ENCODE data around the gene PHLDB2.

Gene PHLDB2

GRCh38 chr3:111952866-111953450 is 93.9 kb downstream of the PHLDB2 start:
- H3K36me3 ChIP-seq (replicated peaks): no peaks in the 10 kb centered on the region
- H3K4me1 ChIP-seq: peaks cover 11% of the 10 kb centered on the region
- H3K4me3 ChIP-seq: no peak overlapping the region
- H3K27me3 ChIP-seq (ENCODE audit: low read depth): peaks cover 44% of the 10 kb centered on the region
- in situ Hi-C loops (cut with MboI; ENCODE audit: low sequenced_read_pairs): no loop called here
- no peaks in the 10 kb centered on the region for H3K9me3 ChIP-seq
- no peak for DNase-seq (ENCODE audit: low spot score in 2 of 2)

- no peak for DNase-seq (ENCODE audit: low spot score in 2 of 2)
- Histone ChIP-seq H3K4me1 (peaks cover 12% of the 10 kb centered on the region), H3K36me3 (replicated peaks) (no peaks in the 10 kb centered on the region), H3K4me3 (no peak overlapping the region), H3K27me3 (ENCODE audit: low read depth) (peaks cover 45% of the 10 kb centered on the region), H3K9me3 (no peaks in the 10 kb centered on the region)
- in situ Hi-C loops (cut with MboI; ENCODE audit: low sequenced_read_pairs): no loop called here
Measured at GRCh38 chr3:111954228-111954990, 95.3 kb downstream of the PHLDB2 start.

GRCh38 chr3:111955876-111956275 is 96.8 kb downstream of the PHLDB2 start:
- Histone ChIP-seq H3K4me3 (no peak overlapping the region), H3K4me1 (peaks cover 12% of the 10 kb centered on the region), H3K36me3 (replicated peaks) (no peaks in the 10 kb centered on the region), H3K27me3 (ENCODE audit: low read depth) (peaks cover 55% of the 10 kb centered on the region), H3K9me3 (no peaks in the 10 kb centered on the region)
- in situ Hi-C loops (cut with MboI; ENCODE audit: low sequenced_read_pairs): no loop called here
- DNase-seq (ENCODE audit: low spot score in 2 of 2): no peak

- no peaks in the 10 kb centered on the region for H3K9me3 ChIP-seq
- peaks cover 61% of the 10 kb centered on the region for H3K27me3 ChIP-seq (ENCODE audit: low read depth)
- in situ Hi-C loops (cut with MboI; ENCODE audit: low sequenced_read_pairs): no loop called here
- no peak overlapping the region for H3K4me3 ChIP-seq
- H3K4me1 ChIP-seq: peaks cover 12% of the 10 kb centered on the region
- H3K36me3 ChIP-seq (replicated peaks): no peaks in the 10 kb centered on the region
- no peak for DNase-seq (ENCODE audit: low spot score in 2 of 2)
Measured at GRCh38 chr3:111956449-111956848, 97.4 kb downstream of the PHLDB2 start.

GRCh38 chr3:111956995-111957734 is 98.1 kb downstream of the PHLDB2 start:
- Histone ChIP-seq H3K4me1 (peaks cover 12% of the 10 kb centered on the region), H3K27me3 (ENCODE audit: low read depth) (peaks cover 62% of the 10 kb centered on the region), H3K4me3 (no peak overlapping the region), H3K36me3 (replicated peaks) (no peaks in the 10 kb centered on the region), H3K9me3 (no peaks in the 10 kb centered on the region)
- in situ Hi-C loops (cut with MboI; ENCODE audit: low sequenced_read_pairs): no loop called here
- DNase-seq (ENCODE audit: low spot score in 2 of 2): peak; percentile 80 to 99

GRCh38 chr3:111961461-111962164 is 102.5 kb downstream of the PHLDB2 start:
- Histone ChIP-seq H3K27me3 (ENCODE audit: low read depth) (peaks cover 46% of the 10 kb centered on the region), H3K36me3 (replicated peaks) (no peaks in the 10 kb centered on the region), H3K9me3 (no peaks in the 10 kb centered on the region), H3K4me1 (peaks cover 10% of the 10 kb centered on the region), H3K4me3 (no peak overlapping the region)
- in situ Hi-C loops (cut with MboI; ENCODE audit: low sequenced_read_pairs): no loop called here
- DNase-seq (ENCODE audit: low spot score in 2 of 2): no peak

GRCh38 chr3:111963424-111963823 is 104.4 kb downstream of the PHLDB2 start:
- Histone ChIP-seq H3K36me3 (replicated peaks) (no peaks in the 10 kb centered on the region), H3K4me3 (no peak overlapping the region), H3K9me3 (no peaks in the 10 kb centered on the region), H3K27me3 (ENCODE audit: low read depth) (peaks cover 44% of the 10 kb centered on the region), H3K4me1 (no peaks in the 10 kb centered on the region)
- in situ Hi-C loops (cut with MboI; ENCODE audit: low sequenced_read_pairs): no loop called here
- no peak for DNase-seq (ENCODE audit: low spot score in 2 of 2)

GRCh38 chr3:111965484-111965883 is 106.4 kb downstream of the PHLDB2 start:
- Histone ChIP-seq H3K4me3 (no peak overlapping the region), H3K9me3 (no peaks in the 10 kb centered on the region), H3K36me3 (replicated peaks) (no peaks in the 10 kb centered on the region), H3K4me1 (no peaks in the 10 kb centered on the region), H3K27me3 (ENCODE audit: low read depth) (peaks cover 26% of the 10 kb centered on the region)
- in situ Hi-C loops (cut with MboI; ENCODE audit: low sequenced_read_pairs): no loop called here
- DNase-seq (ENCODE audit: low spot score in 2 of 2): no peak

GRCh38 chr3:111967068-111967467 is 108.0 kb downstream of the PHLDB2 start:
- peaks cover 13% of the 10 kb centered on the region for H3K27me3 ChIP-seq (ENCODE audit: low read depth)
- H3K4me3 ChIP-seq: no peak overlapping the region
- no peaks in the 10 kb centered on the region for H3K4me1 ChIP-seq
- no peaks in the 10 kb centered on the region for H3K9me3 ChIP-seq
- DNase-seq (ENCODE audit: low spot score in 2 of 2): no peak
- H3K36me3 ChIP-seq (replicated peaks): no peaks in the 10 kb centered on the region
- in situ Hi-C loops (cut with MboI; ENCODE audit: low sequenced_read_pairs): no loop called here

- Histone ChIP-seq H3K36me3 (replicated peaks) (no peaks in the 10 kb centered on the region), H3K27me3 (ENCODE audit: low read depth) (peaks cover 13% of the 10 kb centered on the region), H3K4me3 (no peak overlapping the region), H3K4me1 (no peaks in the 10 kb centered on the region), H3K9me3 (no peaks in the 10 kb centered on the region)
- in situ Hi-C loops (cut with MboI; ENCODE audit: low sequenced_read_pairs): no loop called here
- peak; percentile 79 to 90 for DNase-seq (ENCODE audit: low spot score in 2 of 2)
Measured at GRCh38 chr3:111967651-111968274, 108.7 kb downstream of the PHLDB2 start.

GRCh38 chr3:111968319-111969054 is 109.4 kb downstream of the PHLDB2 start:
- H3K9me3 ChIP-seq: no peaks in the 10 kb centered on the region
- no peak overlapping the region for H3K4me3 ChIP-seq
- no peak for DNase-seq (ENCODE audit: low spot score in 2 of 2)
- H3K4me1 ChIP-seq: no peaks in the 10 kb centered on the region
- H3K27me3 ChIP-seq (ENCODE audit: low read depth): peaks cover 13% of the 10 kb centered on the region
- in situ Hi-C loops (cut with MboI; ENCODE audit: low sequenced_read_pairs): no loop called here
- H3K36me3 ChIP-seq (replicated peaks): no peaks in the 10 kb centered on the region

GRCh38 chr3:111970376-111970775 is 111.3 kb downstream of the PHLDB2 start:
- no peaks in the 10 kb centered on the region for H3K4me1 ChIP-seq
- H3K4me3 ChIP-seq: no peak overlapping the region
- DNase-seq (ENCODE audit: low spot score in 2 of 2): no peak
- peaks cover 13% of the 10 kb centered on the region for H3K27me3 ChIP-seq (ENCODE audit: low read depth)
- H3K9me3 ChIP-seq: no peaks in the 10 kb centered on the region
- no peaks in the 10 kb centered on the region for H3K36me3 ChIP-seq (replicated peaks)
- in situ Hi-C loops (cut with MboI; ENCODE audit: low sequenced_read_pairs): loop anchor here (5.0 kb wide), 1 partner anchor 253 kb away; no protein-coding TSS in a partner anchor
